ENCODE data around the gene CD2AP.
A peak's percentile ranks its signal among the peaks of the same experiment; 100 is the strongest.
"Not testable (repeated sequence)": the region's sequence is repeated elsewhere in the genome, so short reads cannot be mapped to it uniquely, and the experiment has no call there.

Gene CD2AP

GRCh38 chr6:47509937-47510336 lies 32.3 kb downstream of the CD2AP start:
- DNase-seq = no peak

GRCh38 chr6:47512872-47513271 lies 35.3 kb downstream of the CD2AP start:
- DNase-seq = no peak

- no peak for DNase-seq
Observed at GRCh38 chr6:47519279-47519678, 41.7 kb downstream of the CD2AP start.

GRCh38 chr6:47520282-47520681 lies 42.7 kb downstream of the CD2AP start:
- DNase-seq = peak; percentile 68

DNA sequence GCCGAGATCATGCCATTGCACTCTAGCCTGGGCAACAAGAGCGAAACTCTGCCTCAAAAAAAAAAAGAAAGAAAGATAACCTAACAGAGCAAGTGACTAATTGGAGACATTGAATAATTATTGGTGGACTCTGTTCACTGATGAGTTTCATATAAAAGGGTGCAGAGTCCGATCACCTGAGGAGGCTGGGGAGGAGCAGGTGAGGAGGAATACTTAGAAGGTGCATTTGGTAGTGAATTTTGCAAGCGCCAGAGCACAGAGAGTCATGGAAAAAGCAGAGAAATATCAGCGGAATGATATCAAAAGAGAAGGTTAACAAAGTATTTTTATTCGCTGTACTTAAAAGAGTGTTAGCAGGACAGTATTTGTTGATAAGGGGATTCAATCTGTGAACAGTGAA lies 44.4 kb downstream of the CD2AP start:
- DNase-seq = no peak

DNA sequence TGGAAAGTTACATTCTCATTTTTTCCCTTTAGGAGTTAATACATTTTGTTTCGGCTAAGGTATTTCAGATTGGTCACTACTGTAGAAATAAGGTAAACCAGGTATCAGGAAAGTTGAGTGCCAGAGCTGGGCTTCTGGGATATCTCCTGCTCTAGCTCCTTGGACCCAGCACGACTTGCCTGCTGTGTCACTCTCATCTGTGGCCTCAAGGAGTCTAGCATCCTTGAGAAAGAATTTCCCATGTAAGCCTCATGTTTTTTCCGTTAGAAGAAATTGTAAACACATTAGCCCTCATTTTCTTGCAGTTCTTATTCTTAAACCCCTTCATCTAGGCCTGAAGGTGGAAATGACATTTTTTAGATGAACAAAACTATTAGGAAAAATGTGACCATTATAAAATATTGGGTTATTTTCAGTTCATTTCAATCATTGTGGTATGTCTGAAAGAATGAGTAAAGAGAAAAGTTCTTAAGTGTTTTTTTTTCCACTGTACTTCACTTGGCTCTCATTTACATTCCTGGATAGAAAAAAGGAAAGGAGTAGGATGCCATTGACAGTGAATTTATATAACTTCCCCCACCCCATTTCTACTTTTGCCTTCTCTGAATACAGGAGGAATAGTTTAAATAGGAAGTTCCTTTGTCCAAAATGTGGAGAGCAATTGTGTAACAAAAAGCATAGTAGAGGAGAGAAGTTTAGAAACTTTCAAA lies 46.7 kb downstream of the CD2AP start:
- DNase-seq = no peak

DNA sequence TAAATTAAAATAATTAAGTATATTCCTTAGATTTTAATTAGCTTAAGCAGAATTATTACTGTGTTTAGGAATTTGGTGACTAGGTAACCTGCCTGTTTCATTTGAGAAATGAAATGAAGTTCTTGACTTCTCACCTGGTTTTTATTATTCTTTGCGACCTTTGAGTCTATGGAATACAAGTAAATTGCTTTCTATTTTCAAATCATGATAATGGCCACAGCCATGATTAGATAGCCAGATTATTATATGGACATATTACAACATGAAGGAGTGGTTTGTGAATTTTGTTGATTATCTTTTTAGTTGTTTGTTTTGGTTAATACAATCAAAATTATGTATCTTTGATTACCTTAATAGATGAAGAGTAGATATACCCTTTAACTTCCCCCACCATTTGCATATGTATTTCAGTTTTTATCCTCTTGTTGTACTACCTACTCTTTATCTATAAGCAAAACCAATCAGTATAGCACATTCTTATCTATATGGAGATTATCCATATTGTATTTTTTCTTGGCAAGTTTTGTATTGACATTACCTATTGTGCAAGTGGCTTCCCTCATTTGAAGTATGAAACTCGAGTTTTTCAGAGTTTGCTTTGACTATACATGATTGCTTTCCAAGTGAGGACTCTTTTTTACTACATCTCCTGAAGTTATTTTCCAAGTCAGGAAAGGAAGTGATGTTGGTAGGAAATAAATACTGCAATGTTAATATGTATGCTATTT lies 47.9 kb downstream of the CD2AP start:
- no peak for DNase-seq

DNA sequence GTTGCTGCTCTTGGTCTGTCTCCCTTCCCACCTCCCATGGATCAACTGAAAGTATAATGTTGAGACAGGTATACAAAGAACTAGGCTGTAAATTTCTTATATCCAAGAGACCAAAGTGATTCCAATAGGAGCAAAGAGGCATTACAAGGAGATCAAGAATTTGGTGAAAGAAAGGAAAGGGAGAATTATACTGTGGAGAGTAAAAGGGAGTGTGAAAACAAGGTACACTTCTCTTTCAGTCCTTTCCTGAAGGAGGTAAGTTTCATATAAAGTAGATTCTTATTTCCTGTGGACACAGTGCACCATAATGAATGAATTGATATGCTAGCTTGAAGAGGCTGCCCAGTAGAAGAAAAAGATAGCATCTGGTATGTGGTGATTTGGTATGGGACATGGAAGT lies 49.7 kb downstream of the CD2AP start:
- no peak for DNase-seq

- no peak for DNase-seq
Observed at GRCh38 chr6:47529734-47530133, 52.1 kb downstream of the CD2AP start.

DNA sequence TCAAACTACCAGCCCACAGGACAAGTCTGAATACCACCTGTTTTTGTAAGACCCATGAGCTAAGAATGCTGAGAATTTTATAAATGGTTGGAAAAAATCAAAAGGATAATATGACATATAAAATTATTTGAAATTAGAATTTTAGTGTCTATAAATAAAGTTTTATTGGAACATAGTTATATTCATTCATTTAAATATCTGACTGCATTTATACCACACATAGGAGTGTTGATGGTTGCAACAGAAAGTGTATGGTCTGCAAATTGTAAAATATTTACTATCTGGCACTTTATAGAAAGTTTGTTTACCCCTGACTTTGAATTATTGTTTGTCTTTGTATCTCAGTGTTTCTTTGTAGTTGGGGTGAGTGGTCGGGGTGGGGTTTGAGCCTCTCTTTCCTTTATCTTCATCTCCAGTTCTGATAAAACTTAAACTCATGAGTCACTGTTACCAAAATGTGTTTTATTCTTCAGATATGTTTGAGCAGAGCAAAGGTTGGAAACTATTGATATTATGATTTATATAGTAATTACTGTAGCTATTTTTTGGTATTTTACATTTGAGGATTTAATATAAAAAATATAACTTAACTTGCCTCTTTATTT lies 55.5 kb downstream of the CD2AP start:
- no peak for DNase-seq

- DNase-seq = no peak
Observed at GRCh38 chr6:47534063-47534462, 56.5 kb downstream of the CD2AP start.

DNA sequence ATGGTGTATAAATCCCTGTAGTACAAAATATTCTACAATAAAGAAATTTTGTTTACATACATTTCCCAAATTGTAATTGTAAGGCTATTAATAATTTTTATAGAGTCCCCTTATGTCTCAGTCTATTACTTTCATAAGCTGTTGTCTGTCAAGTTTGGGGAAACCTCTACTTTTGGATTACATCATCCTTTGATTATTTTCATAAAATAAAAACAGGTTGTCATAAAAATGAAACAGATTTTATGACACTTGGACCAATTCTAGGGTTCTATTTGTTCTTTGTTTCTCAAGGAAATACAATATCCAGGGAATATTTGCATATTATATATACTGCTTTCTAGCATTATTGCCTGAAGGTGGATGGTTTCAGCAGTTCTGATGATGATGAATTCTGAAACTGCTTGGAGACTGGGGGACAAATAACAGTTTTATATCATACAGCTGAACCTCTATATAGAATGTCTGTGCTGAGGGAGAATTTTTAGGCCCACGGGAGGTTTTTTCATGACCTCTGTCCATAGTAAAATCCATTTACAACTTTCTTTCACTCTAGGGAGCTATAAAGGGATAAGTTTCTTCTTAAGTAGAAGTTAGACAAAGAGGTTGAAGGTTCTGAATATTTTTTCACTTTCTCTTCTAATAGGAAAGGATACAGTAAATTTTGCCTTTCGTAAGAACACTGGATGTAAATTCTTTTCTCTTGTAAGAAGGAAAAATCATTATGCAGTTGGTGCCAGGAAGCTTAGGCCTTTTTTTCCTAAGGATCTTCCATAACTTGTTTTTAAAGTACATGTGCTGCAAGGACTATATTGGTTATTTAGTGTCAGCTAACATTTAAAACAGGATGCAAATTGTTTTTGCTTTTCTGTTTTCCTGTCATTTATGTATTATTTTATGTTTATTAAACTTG lies 58.0 kb downstream of the CD2AP start:
- no peak for DNase-seq

- DNase-seq = no peak
Observed at GRCh38 chr6:47536816-47537401, 59.3 kb downstream of the CD2AP start.

DNA sequence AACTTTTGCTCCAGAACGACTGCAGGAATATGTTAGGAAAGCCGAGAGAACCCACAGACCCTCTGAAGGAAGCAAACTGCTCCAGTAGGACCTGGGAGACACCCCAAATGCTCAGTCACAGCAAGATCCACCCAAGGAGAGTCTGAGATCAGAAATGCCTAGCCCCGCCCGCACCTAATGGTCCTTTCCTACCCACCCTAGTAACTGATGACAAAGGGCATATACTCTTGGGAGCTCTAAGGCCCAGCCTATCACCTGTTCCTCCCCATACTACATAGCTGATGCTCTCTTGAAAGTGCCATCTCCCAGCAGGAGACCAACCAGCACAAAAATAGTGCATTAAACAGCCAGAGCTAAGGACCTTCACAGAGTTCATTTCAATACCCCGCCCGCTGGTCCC lies 67.6 kb downstream of the CD2AP start:
- DNase-seq = no peak

- no peak for DNase-seq
Observed at GRCh38 chr6:47551670-47552069, 74.1 kb downstream of the CD2AP start.

DNA sequence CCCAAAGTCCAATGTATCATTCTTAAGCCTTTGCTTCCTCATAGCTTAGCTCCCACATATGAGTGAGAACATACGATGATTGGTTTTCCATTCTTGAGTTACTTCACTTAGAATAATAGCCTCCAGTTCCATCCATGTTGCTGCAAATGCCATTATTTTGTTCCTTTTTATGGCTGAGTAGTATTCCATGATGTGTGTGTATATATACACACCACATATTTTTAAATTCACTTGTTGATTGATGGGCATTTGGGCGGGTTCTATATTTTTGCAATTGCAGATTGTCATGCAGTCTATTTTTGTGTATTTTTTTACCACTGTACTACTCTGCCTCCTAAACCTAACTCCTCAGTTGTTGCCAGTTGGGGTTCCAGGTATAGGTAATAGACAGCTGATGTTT lies 74.7 kb downstream of the CD2AP start:
- no peak for DNase-seq

DNA sequence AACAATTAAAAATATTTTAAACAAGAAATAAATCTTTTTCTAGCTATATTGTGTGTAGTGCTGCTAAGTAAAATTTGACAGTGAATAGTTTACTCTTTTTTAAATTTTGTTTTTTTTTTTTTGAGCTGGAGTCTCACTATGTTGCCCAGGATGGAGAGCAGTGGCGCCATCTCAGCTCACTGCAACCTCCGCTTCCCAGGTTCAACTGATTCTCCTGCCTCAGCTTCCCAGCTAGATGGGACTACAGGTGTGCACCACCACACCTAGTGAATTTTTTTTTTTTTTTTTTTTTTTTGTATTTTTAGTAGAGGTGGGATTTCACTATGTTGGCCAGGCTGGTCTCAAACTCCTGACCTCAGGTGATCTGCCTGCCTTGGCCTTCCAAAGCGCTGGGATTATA lies 75.7 kb downstream of the CD2AP start:
- DNase-seq = not testable (repeated sequence)

- DNase-seq = not testable (repeated sequence)
Observed at GRCh38 chr6:47556459-47556858, 78.9 kb downstream of the CD2AP start.

GRCh38 chr6:47563162-47563561 lies 85.6 kb downstream of the CD2AP start:
- DNase-seq = no peak

DNA sequence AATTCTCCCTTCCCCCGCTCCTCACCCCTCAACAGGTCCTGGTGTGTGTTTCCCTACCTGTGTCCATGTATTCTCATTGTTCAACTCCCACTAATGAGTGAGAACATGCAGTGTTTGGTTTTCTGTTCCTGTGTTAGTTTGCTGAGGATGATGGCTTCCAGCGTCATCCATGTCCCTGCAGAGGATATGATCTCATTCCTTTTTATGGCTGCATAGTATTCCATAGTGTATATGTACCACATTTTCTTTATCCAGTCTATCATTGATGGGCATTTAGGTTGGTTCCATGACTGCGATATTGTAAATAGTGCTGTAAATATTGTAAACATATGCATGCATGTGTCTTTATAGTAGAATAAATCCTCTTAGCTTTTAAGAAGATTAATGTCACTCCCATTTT lies 89.0 kb downstream of the CD2AP start:
- not testable (repeated sequence) for DNase-seq

- DNase-seq = no peak
Observed at GRCh38 chr6:47567586-47567985, 90.0 kb downstream of the CD2AP start.

DNA sequence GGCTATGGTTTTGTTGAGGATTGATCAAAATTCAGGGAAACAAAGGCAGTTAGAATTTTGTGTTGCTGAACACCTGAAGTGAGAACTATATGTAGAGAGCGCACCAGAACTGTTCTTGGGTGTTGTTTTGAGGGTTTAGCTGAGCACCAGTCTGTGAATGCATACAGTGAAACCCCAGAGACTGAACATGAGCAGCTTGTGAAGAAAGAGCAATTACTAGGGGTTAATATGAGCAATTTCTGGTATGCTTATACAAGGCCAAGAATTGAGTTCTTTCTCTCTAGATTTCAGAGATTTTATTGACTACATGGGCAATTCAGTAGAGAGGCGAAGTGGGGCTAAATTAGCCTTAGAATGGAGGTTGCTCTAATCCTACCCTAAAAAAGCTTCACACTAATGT lies 93.9 kb downstream of the CD2AP start:
- DNase-seq = no peak

DNA sequence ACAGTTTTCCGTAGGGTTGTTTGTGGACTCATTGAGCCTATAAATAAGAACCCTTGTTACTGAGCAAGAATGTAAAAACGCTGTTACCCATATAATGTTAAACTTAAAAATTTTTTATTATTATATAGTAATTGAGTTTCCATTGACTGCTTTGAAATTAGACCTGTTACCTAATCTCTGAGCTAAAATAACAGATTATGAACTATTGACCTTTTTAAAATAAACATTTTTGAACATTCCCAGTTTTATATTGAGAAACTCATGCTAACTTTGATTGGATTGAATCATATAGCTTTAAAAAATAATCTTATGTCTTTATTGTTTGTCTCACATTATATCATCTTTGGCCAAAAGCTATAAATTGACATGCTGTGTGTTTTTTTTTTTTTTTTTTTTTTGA lies 95.5 kb downstream of the CD2AP start:
- DNase-seq = no peak
